HUES64 (cell line): ENCODE measurements around the gene RNH1.

ENCODE experiments used
- H3K27ac ChIP-seq: 2 replicates; pipeline ENCODE4 v1.7.0; 2013; ENCODE audit warnings: low read depth, low read length, inconsistent platforms
- H3K27me3 ChIP-seq: 2 replicates; pipeline ENCODE4 v1.6.1; 2013; ENCODE audit warnings: mild to moderate bottlenecking, low read length; ENCODE audit not compliant: insufficient read depth
- H3K36me3 ChIP-seq: 2 replicates; pipeline ENCODE4 v1.6.1; 2013; ENCODE audit warnings: mild to moderate bottlenecking, low read length; ENCODE audit not compliant: insufficient read depth
- H3K4me1 ChIP-seq: 2 replicates; pipeline ENCODE4 v1.6.1; 2013; ENCODE audit warnings: mild to moderate bottlenecking, low read length, moderate library complexity; ENCODE audit not compliant: insufficient read depth
- H3K4me3 ChIP-seq: 2 replicates; pipeline ENCODE4 v1.5.1; 2013; ENCODE audit warnings: mild to moderate bottlenecking, low read length, moderate library complexity
- H3K9ac ChIP-seq: 2 replicates; pipeline ENCODE4 v1.6.1; 2013; ENCODE audit warnings: mild to moderate bottlenecking, low read depth, low read length
- H3K9me3 ChIP-seq: 2 replicates; pipeline ENCODE4 v1.6.1; 2013; ENCODE audit warnings: low read depth, low read length; ENCODE audit not compliant: insufficient read depth
- WGBS: fragments of 150-250, 120-280 bp; methylation state at CpG from one replicate; pipeline ENCODE4 v1.1.7; 2013; ENCODE audit warnings: missing lambda C conversion rate; 5-methylcytosine and 5-hydroxymethylcytosine counted together

Gene RNH1

DNA sequence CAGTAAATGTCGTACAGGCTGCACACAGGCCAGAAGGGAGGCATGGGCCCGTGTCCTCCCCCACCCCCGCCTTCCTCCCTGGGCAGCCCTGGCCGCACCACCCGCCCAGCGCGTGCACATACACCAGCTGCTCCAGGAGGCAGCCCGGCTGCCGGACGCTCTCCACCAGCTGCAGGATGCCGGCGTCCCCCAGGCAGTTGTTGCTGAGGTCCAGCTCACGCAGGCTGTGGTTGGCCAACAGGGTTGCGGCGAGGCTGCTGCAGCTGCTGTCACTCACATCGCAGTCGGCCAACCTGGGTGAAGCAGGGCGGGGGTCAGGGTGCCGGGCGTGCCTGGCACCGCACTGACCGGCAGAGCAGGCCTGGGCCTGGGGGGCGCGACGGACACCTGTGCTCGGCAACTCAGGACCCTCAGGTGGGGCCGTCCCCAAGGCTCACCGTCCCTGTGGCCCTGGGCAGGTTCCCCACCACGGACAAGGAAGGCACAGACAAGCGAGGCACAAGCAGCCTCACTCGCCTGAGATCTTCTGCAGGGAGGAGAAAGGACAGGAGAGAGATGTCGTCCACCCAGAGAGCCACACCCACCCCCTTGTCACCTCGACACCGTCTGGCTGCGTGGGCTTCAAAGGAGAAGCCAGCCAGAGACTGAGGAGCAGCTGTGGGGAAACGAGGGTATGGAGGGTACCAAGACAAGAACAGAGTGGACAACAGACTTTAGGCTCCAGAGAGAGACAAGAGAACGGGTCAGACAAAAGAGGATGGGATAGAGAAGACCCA, 12.1 kb downstream of the RNH1 start:
- H3K27me3 ChIP-seq, result no peaks in the 10 kb centered on the region
- 95% methylated on average over 37 of the region's 37 CpGs for WGBS
- H3K4me1 ChIP-seq, result no peaks in the 10 kb centered on the region
- H3K36me3 ChIP-seq, result peaks cover 55% of the 10 kb centered on the region
- H3K4me3 ChIP-seq, result no peak overlapping the region
- peaks cover 13% of the 10 kb centered on the region for H3K9me3 ChIP-seq
- H3K9ac ChIP-seq, result no peak overlapping the region
- H3K27ac ChIP-seq, result no peak overlapping the region

DNA sequence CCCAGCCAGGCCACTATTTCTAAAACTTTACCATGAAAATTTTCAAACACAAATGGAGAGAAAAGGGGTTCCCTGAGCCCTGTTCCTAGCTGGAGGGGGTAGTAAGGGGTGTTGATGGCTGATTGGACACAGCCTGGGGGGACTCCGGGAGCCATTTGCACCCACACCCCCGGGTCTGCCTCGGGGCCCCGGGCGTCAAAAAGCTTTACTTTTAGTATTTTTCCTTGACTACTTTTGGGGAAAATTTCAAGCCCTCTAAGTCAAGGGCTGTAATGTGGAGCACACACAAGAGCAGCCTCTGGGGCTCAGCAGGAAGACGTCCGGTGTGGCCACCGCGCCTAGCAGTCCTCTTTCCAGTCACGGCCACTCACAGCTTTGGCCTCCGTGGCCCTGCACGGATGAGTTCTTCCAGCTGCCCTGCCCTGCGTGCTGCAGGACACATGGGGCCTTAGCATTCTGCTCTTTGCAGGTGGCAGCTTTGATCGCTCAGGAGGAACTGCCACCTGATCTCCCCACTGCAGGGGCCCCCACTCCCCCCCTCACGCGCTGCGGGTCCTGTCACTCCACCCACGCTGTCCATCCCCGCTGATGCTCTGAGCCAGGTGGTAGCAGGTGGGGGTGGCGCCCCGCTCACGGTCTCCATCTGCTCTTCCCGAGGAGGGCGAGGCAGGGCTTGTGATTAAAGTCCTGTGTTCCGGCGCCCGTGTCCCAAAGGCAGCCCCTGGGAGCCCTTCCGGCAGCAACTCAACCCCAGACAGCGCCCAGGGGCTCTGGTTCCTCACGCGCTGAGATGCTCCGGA, 14.4 kb downstream of the RNH1 start:
- peaks cover 37% of the 10 kb centered on the region for H3K36me3 ChIP-seq
- no peaks in the 10 kb centered on the region for H3K4me1 ChIP-seq
- H3K27ac ChIP-seq, result no peak overlapping the region
- peaks cover 11% of the 10 kb centered on the region for H3K9me3 ChIP-seq
- no peak overlapping the region for H3K4me3 ChIP-seq
- no peaks in the 10 kb centered on the region for H3K27me3 ChIP-seq
- no peak overlapping the region for H3K9ac ChIP-seq
- 94% methylated on average over 32 of the region's 32 CpGs for WGBS

DNA sequence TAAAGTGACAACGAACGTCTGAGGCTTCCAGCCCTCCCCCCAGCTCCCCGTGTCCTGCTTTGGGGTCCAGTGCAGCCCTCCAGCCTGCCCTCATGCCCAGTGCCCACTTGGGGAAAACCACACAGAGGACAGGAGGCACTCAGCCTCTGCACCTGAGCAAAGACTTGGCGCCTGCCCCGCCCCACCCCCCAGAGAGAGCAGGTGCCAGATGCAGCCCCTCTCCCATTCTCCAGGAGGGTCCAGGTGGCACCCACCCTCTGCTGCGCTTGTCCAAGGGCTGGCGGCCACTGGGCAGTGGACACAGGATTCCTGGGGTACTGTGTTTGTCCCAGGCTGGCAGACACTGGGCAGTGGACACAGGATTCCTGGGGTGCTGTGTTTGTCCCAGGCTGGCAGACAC, 15.7 kb downstream of the RNH1 start:
- no peak overlapping the region for H3K27ac ChIP-seq
- peaks cover 25% of the 10 kb centered on the region for H3K36me3 ChIP-seq
- H3K9me3 ChIP-seq, result no peaks in the 10 kb centered on the region
- H3K4me3 ChIP-seq, result no peak overlapping the region
- 96% methylated on average over 7 of the region's 7 CpGs for WGBS
- no peaks in the 10 kb centered on the region for H3K27me3 ChIP-seq
- H3K4me1 ChIP-seq, result no peaks in the 10 kb centered on the region
- H3K9ac ChIP-seq, result no peak overlapping the region

DNA sequence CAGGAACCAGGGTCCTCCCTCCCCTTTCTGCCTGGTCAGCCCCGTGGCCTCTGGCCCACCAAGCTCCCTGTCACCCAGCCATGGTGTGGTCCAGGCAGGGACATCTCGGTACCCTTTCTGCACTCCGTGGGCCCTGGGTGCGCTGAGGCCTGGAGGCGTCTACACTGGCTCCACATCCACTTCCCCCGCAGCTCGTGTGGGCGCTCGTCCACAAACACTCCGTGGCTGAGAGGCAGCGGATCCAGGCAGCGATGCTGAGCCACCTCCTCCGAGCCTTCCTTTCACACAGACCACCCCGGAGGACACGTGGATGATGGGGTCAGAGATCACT, 16.1 kb downstream of the RNH1 start:
- no peak overlapping the region for H3K4me3 ChIP-seq
- peaks cover 22% of the 10 kb centered on the region for H3K36me3 ChIP-seq
- no peak overlapping the region for H3K27ac ChIP-seq
- no peak overlapping the region for H3K9ac ChIP-seq
- no peaks in the 10 kb centered on the region for H3K4me1 ChIP-seq
- no peaks in the 10 kb centered on the region for H3K27me3 ChIP-seq
- WGBS, result 97% methylated on average over 15 of the region's 15 CpGs
- H3K9me3 ChIP-seq, result no peaks in the 10 kb centered on the region

DNA sequence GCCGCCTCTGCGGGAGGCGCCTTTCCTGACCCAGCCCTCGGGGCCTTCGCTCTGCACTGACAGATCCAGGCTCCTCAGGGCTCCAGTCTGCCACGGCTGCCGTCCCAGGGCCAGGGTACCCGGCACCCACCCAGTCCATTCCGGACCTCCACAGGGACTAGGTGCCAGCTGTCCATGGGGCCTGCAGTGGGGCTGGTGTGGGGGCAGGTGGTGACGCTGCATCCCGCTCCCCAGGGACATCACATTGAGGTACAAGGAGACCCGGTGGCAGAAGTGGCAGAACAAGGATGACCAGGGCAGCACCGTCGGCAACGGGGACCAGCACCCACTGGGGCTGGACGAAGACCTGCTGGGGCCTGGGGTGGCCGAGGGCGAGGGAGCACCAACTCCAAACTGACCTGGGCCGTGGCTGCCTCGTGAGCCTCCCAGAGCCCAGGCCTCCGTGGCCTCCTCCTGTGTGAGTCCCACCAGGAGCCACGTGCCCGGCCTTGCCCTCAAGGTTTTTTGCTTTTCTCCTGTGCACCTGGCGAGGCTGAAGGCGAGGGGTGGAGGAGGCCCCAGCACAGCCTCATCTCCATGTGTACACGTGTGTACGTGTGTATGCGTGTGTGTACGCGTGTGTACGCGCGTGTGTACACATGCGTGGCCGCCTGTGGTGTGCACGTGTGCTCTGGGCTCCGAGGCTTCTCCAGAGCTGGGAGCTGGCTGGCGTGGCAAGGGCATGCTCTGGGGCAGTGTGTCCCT, 16.7 kb downstream of the RNH1 start:
- Histone ChIP-seq H3K4me1 (no peaks in the 10 kb centered on the region), H3K36me3 (peaks cover 21% of the 10 kb centered on the region), H3K27me3 (no peaks in the 10 kb centered on the region), H3K4me3 (no peak overlapping the region), H3K9ac (no peak overlapping the region), H3K27ac (no peak overlapping the region), H3K9me3 (no peaks in the 10 kb centered on the region)
- WGBS, result 95% methylated on average over 38 of the region's 38 CpGs

DNA sequence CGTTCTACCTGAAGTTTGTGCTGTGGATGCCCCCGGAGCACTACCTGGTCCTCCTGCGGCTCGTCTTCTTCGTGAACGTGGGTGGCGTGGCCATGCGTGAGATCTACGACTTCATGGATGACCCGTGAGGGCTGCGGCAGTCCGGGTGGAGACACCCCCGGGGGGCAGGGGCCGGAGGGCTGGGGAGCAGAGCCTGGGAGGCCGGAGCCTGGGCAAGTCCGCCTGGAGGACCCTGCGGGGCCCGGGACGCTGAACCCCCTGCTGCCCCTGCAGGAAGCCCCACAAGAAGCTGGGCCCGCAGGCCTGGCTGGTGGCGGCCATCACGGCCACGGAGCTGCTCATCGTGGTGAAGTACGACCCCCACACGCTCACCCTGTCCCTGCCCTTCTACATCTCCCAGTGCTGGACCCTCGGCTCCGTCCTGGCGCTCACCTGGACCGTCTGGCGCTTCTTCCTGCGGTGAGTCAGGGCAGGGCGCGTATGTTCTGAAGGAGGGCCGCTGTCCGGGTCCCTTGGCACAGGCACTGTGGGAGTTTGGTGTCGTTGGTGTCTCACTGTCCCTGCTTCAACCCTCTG, 17.3 kb downstream of the RNH1 start:
- 96% methylated on average over 37 of the region's 37 CpGs for WGBS
- Histone ChIP-seq H3K4me1 (no peaks in the 10 kb centered on the region), H3K27ac (no peak overlapping the region), H3K4me3 (no peak overlapping the region), H3K9me3 (no peaks in the 10 kb centered on the region), H3K27me3 (no peaks in the 10 kb centered on the region), H3K36me3 (peaks cover 21% of the 10 kb centered on the region), H3K9ac (no peak overlapping the region)

DNA sequence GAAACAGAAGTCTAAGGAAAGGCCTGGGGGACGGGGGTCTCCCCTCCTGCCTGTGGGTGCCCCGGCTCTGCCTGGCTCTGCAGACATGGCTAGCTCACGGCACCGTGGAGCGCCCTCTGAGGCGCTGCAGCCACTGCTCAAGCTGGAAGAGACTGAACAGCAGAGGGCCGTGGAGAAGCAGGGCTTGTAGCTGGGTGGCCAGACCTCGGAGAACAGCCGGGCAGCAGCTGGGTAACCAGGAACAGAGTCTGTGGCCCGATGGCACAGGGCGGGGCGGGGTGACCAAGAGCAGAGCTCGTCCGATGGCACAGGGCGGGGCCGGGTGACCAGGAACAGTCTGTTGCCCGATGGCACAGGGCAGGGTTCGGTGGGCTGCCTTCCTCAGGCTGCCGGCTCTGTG, 18.1 kb downstream of the RNH1 start:
- H3K9ac ChIP-seq, result no peak overlapping the region
- H3K27ac ChIP-seq, result no peak overlapping the region
- H3K36me3 ChIP-seq, result peaks cover 21% of the 10 kb centered on the region
- 95% methylated on average over 19 of the region's 19 CpGs for WGBS
- H3K4me3 ChIP-seq, result no peak overlapping the region
- H3K27me3 ChIP-seq, result no peaks in the 10 kb centered on the region
- no peaks in the 10 kb centered on the region for H3K4me1 ChIP-seq
- no peaks in the 10 kb centered on the region for H3K9me3 ChIP-seq

DNA sequence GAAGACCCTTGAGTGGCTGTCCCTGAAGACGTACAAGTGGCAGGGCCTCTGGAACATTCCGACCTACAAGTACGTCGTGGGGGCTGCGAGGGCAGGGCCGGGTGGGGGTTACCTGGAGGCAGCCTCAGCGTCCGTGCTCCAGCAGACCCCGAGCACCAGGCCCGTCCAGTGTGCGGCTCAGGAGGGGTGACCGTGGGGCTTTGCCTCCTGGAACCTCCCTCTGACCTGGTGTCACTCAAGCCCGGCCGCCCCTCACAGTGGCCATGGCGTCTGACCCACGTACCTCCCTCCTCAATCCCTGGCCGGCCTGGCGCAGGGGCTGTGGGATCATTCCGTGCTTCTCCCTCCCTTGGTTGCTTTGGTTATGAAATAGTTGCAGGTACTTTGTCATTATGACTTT, 18.5 kb downstream of the RNH1 start:
- 94% methylated on average over 19 of the region's 19 CpGs for WGBS
- Histone ChIP-seq H3K36me3 (peaks cover 21% of the 10 kb centered on the region), H3K27ac (no peak overlapping the region), H3K4me1 (no peaks in the 10 kb centered on the region), H3K9me3 (no peaks in the 10 kb centered on the region), H3K27me3 (no peaks in the 10 kb centered on the region), H3K4me3 (no peak overlapping the region), H3K9ac (no peak overlapping the region)

DNA sequence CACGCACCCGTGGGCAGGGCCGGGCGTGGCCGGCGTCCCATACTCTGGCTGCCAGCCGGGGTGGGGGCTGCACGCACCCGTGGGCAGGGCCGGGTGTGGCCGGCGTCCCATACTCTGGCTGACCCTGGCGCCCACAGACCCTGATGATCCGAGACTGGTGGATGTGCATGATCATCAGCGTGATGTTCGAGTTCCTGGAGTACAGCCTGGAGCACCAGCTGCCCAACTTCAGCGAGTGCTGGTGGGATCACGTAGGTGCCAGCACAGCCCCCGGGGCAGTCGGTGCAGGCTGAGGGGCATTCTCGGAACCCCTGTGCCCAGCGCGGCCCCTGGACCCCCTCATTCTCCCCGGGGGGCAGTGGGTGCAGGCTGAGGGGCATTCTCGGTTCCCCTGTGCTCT, 19.0 kb downstream of the RNH1 start:
- Histone ChIP-seq H3K27ac (no peak overlapping the region), H3K4me1 (no peaks in the 10 kb centered on the region), H3K4me3 (no peak overlapping the region), H3K36me3 (peaks cover 21% of the 10 kb centered on the region), H3K9me3 (no peaks in the 10 kb centered on the region), H3K9ac (no peak overlapping the region), H3K27me3 (no peaks in the 10 kb centered on the region)
- 91% methylated on average over 25 of the region's 25 CpGs for WGBS

DNA sequence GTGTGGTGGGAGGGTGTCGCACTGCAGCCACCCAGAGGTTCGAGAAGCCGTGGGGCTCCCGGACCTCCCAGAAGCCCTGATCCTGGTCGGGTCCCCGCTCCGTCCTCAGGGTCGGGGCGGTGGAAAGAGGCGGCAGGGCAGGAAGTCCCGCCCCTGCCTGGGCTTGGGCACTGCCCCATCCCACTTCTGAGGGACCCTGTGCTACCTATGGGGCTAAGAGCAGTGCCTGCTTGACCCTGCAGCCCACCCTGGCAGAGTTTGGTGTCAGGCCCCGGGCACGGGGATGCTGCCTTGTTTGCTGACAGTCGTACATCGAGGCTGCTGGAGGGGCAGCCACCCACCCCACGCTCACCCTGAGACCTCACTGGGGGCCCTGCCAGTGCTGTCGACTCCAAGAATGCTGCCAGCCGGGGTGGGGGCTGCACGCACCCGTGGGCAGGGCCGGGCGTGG, 19.4 kb downstream of the RNH1 start:
- Histone ChIP-seq H3K4me1 (no peaks in the 10 kb centered on the region), H3K27ac (no peak overlapping the region)

DNA sequence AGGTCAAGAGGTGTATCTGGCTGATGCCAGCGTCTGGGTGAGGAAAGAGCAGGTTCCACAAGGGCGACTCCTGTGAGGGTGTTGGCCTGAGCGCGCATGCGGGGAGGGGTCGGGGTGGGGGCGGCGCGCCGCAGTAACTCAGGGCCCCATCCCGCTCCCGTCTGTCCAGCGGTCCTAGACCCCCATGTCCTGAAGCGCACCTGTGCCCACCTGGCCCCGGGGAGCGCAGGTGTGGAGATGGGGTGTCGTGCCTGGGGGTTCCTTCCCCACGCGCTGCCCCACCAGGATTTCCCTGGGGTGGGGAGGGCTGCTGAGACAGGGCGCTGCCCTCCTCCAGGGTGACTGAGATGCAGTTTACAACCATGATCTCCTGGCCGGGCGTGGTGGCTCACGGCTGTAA, 20.9 kb downstream of the RNH1 start:
- WGBS, result 97% methylated on average over 23 of the region's 23 CpGs
- H3K27me3 ChIP-seq, result no peaks in the 10 kb centered on the region
- no peaks in the 10 kb centered on the region for H3K4me1 ChIP-seq
- H3K9me3 ChIP-seq, result no peaks in the 10 kb centered on the region
- no peak overlapping the region for H3K27ac ChIP-seq
- H3K9ac ChIP-seq, result no peak overlapping the region
- peaks cover 18% of the 10 kb centered on the region for H3K36me3 ChIP-seq
- no peak overlapping the region for H3K4me3 ChIP-seq

More for the DNA sequence above, 19.4 kb downstream of the RNH1 start:
- H3K4me3 ChIP-seq, result no peak overlapping the region
- 92% methylated on average over 22 of the region's 22 CpGs for WGBS
- H3K9me3 ChIP-seq, result no peaks in the 10 kb centered on the region
- H3K27me3 ChIP-seq, result no peaks in the 10 kb centered on the region
- H3K9ac ChIP-seq, result no peak overlapping the region
- H3K36me3 ChIP-seq, result peaks cover 21% of the 10 kb centered on the region
